GM12878 (cell line): Measurements from ENCODE around the gene KPTN. TPM values are rescaled to one million over a fixed set of nuclear protein-coding genes. Genes with fewer than 3 reads are reported as not detected.

ENCODE experiments used
- ATAC-seq: fragments of 200-7000 bp; cut with Tn5 transposase; 3 replicates; pipeline ENCODE4 v1.9.1; 2020; ENCODE audit warnings: mild to moderate bottlenecking, moderate library complexity
- BruUV-seq: library from RNA; stranded (reverse); fragments of 400-500 nt; replicated peaks from 2 replicates; lab custom pipeline; 2021; lab: Mats Ljungman, UMichigan
- CTCF ChIA-PET: fragments of 300-600 bp; sonication (Branson Sonifier 250); formaldehyde crosslinking; extraction: SDS; loops from one replicate; lab custom pipeline; 2021; ENCODE audit warnings: inconsistent platforms; lab: Yijun Ruan, JAX
- POLR2A ChIA-PET: fragments of 350-600 bp; formaldehyde crosslinking; extraction: SDS; loops from one replicate; lab custom pipeline; 2021; ENCODE audit warnings: inconsistent platforms; lab: Charles Lee
- RAD21 ChIA-PET: fragments of 300-600 bp; sonication (Branson Sonifier 250); formaldehyde crosslinking; loops from one replicate; lab custom pipeline; 2023; ENCODE audit warnings: antibody characterized with exemption; ENCODE audit not compliant: unreplicated experiment; lab: Charles Lee
- SMC1A ChIA-PET: fragments of 300-600 bp; sonication (Branson Sonifier 250); formaldehyde crosslinking; loops from one replicate; lab custom pipeline; 2023; ENCODE audit not compliant: unreplicated experiment, uncharacterized antibody; lab: Charles Lee
- DNase-seq: peaks from one replicate; pipeline ENCODE4 v3.0.0-alpha.2; 2011; ENCODE audit warnings: low read depth, low spot score
- FAIRE-seq: peaks from 3 replicates; lab custom pipeline; 2011; peaks lifted over from hg19 to GRCh38; lab: Jason Lieb, UNC
- H2AFZ ChIP-seq: 2 replicates; pipeline ENCODE4 v1.6.0; 2011; ENCODE audit warnings: low read depth, low read length, control low read depth; ENCODE audit not compliant: control insufficient read depth
- H3K27ac ChIP-seq: 2 replicates; pipeline ENCODE4 v1.5.1; 2011; ENCODE audit warnings: control low read depth; ENCODE audit not compliant: control insufficient read depth, insufficient read depth
- H3K27me3 ChIP-seq, 2 experiments: replicated peaks in 1 of 2; 2 replicates each; pipeline versions ENCODE4 v1.6.0 to v1.6.1; 2011; ENCODE audit warnings: low read length in 1 of 2; ENCODE audit not compliant: control insufficient read depth in 2 of 2, insufficient read depth in 2 of 2
- H3K36me3 ChIP-seq, 2 experiments: 2 replicates each; pipeline ENCODE4 v1.5.1; 2011; ENCODE audit warnings: low read length in 1 of 2; ENCODE audit not compliant: control insufficient read depth in 2 of 2, insufficient read depth in 2 of 2
- H3K4me1 ChIP-seq: 2 replicates; pipeline ENCODE4 v1.6.1; 2011; ENCODE audit warnings: mild to moderate bottlenecking, low read length, moderate library complexity, mixed read lengths; ENCODE audit not compliant: control insufficient read depth, insufficient read depth
- H3K4me2 ChIP-seq: 2 replicates; pipeline ENCODE4 v1.6.0; 2011; ENCODE audit warnings: control low read depth; ENCODE audit not compliant: control insufficient read depth, insufficient read depth
- H3K4me3 ChIP-seq: fragments of 200-600 bp; sonication (generic); 2 replicates; pipeline ENCODE4 v1.5.1; 2016
- H3K79me2 ChIP-seq: 2 replicates; pipeline ENCODE4 v1.6.0; 2011; ENCODE audit warnings: low read length; ENCODE audit not compliant: control insufficient read depth, insufficient read depth
- H3K9ac ChIP-seq: 2 replicates; pipeline ENCODE4 v1.8.0; 2011; ENCODE audit warnings: low read length, control low read depth, mixed read lengths; ENCODE audit not compliant: control insufficient read depth, insufficient read depth
- H3K9me3 ChIP-seq: replicated peaks from 3 replicates; pipeline ENCODE4 v1.5.1; 2011; ENCODE audit warnings: mild to moderate bottlenecking, low read length; ENCODE audit not compliant: control insufficient read depth, insufficient read depth
- H4K20me1 ChIP-seq: 2 replicates; pipeline ENCODE4 v1.6.0; 2011; ENCODE audit not compliant: control insufficient read depth, insufficient read depth
- BCL11A ChIP-seq: IDR thresholded peaks from 2 replicates; pipeline ENCODE4 v1.6.1; 2011; ENCODE audit warnings: low read depth, low read length
- PRDM15 ChIP-seq: fragments of 450-650 bp; formaldehyde crosslinking; IDR thresholded peaks from 2 replicates; pipeline ENCODE4 v1.4.0; 2020; ENCODE audit warnings: mild to moderate bottlenecking, moderate library complexity
- RB1 ChIP-seq: fragments of 450-650 bp; formaldehyde crosslinking; IDR thresholded peaks from 2 replicates; pipeline ENCODE4 v1.6.1; 2017; ENCODE audit warnings: mild to moderate bottlenecking, borderline replicate concordance
- RBBP5 ChIP-seq: fragments of 200-600 bp; sonication (generic); conservative IDR thresholded peaks from 2 replicates; pipeline ENCODE4 v1.6.1; 2016
- WGBS: methylation state at CpG from one replicate; pipeline ENCODE4 v1.1.6; 2016; ENCODE audit warnings: low lambda C conversion rate; ENCODE audit not compliant: insufficient replicate concordance, insufficient coverage; ENCODE audit errors: missing lambda C conversion rate; 5-methylcytosine and 5-hydroxymethylcytosine counted together
- in situ Hi-C: fragments of 300-500 bp; cut with MboI; formaldehyde crosslinking; loops from 9 replicates; pipeline ENCODE4 v1.14.3; 2018; ENCODE audit warnings: mixed read lengths
- intact Hi-C: fragments of 100-400 bp; cut with micrococcal nuclease; formaldehyde crosslinking; loops from one replicate; pipeline ENCODE4 v1.14.2; 2022; ENCODE audit not compliant: unreplicated experiment
- polyA plus RNA-seq, 11 experiments: library from polyadenylated mRNA; depleted of rRNA in 4 of 11; unstranded in 6 of 11; stranded (reverse) in 5 of 11; fragments of >200 nt; fragmentation: Nextera tagmentation in 4 of 11; fragmentation: Illumina TruSeq in 1 of 11; extraction: Ambion mirVana in 4 of 11; extraction: Trizol in 1 of 11; gene quantifications; 1 replicate in 1 of 11; 2 replicates in 10 of 11; pipeline versions ENCODE4 v1.2.1 to v1.2.3, GENCODE V29; 2011 to 2016; ENCODE audit warnings: inconsistent platforms in 2 of 11, missing spikeins in 2 of 11, low read depth in 1 of 11
- total RNA-seq, 4 experiments: library from RNA; depleted of rRNA in 3 of 4; stranded (reverse); fragments of >200 nt in 3 of 4; fragmentation: Illumina TruSeq in 1 of 4; extraction: Trizol in 1 of 4; gene quantifications; 2 replicates each; pipeline versions ENCODE4 v1.2.1 to v1.2.3, GENCODE V29; 2013 to 2021

The KPTN gene
- total and polyA plus RNA-seq, 10 of the 15 experiments (the other 5 are each of a cell fraction or from before 2014, with no cell fraction given) = 0.60 to 10.1 (median 6.0) TPM

GRCh38 chr19:47490847-47491246 lies 6.8 kb upstream of the KPTN start:
- intact Hi-C loops (no loop called here), in situ Hi-C loops (no loop called here)
- POLR2A ChIA-PET = no interaction called here
- H3K27me3 ChIP-seq = no peaks in the 10 kb centered on the region
- H3K79me2 ChIP-seq = no peaks in the 10 kb centered on the region; the same call in 1 of the 2 replicates
- H3K27ac ChIP-seq = no peak overlapping the region
- DNase-seq (no peak), ATAC-seq (no peak), FAIRE-seq (no peak)
- H3K4me1 ChIP-seq = peaks cover 20% of the 10 kb centered on the region
- no peak overlapping the region for H3K4me2 ChIP-seq
- TF ChIP-seq PRDM15 (CRISPR knock-in tag) (no peak), RBBP5 (no peak), BCL11A (no peak), RB1 (no peak)
- H3K9me3 ChIP-seq = no peaks in the 10 kb centered on the region
- peaks cover 20 to 26% of the 10 kb centered on the region in 2 experiments for H3K36me3 ChIP-seq
- CTCF ChIA-PET = interaction anchor here (0.6 to 0.9 kb wide), 2 partner anchors 25 to 206 kb away, joined by 3 read pairs; no protein-coding TSS in a partner anchor
- H4K20me1 ChIP-seq = no peaks in the 10 kb centered on the region; the same call in 1 of the 2 replicates
- no peak overlapping the region for H3K9ac ChIP-seq
- RAD21 ChIA-PET = no interaction called here
- no peak overlapping the region for H2AFZ ChIP-seq
- SMC1A ChIA-PET = interaction anchor here (0.6 kb wide), 1 partner anchor 262 kb away, joined by 3 read pairs; no protein-coding TSS in a partner anchor
- no TSS peak for BruUV-seq
- 40% methylated on average over 3 of the region's 3 CpGs for WGBS
- H3K4me3 ChIP-seq = no peak overlapping the region
